Measurements from ENCODE around the gene GTF3C1. TPM values are rescaled to one million over a fixed set of nuclear protein-coding genes. Genes with fewer than 3 reads are reported as not detected.

The GTF3C1 gene
- polyA plus RNA-seq, 1 donor from 2014 or later, result 54.0 TPM

DNA sequence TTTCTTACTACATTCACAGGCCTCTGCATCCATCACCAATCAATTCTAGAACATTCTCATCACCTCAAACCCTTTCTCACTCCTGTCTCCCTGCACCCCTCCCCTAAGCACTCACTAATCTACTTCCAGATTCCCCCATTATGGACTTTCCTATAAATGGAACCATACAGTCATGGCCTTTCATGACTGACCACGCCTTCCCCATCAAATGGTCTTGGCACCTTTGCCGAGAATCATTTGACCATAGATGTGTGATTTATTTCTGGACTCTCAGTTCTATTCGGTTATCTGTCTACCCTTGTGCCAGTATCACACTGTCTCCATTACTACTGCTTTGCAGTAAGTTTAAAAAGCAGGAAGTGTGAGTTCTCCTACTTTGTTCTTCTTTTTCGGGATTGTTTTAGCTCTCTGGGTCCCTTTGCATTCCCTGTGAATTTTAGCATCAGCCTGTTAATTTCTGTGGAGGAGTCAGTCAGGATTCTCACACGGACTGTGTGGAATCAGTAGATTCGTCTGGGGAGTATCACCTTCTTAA, 27.5 kb downstream of the GTF3C1 start:
- Histone ChIP-seq H3K9ac (ENCODE audit: low read length) (no peak overlapping the region), H3K4me2 (ENCODE audit: low read length) (no peak overlapping the region), H3K79me2 (replicated peaks; ENCODE audit: insufficient read depth, low read length) (no peaks in the 10 kb centered on the region), H3K9me2 (ENCODE audit: insufficient read depth, low read length) (no peaks in the 10 kb centered on the region), H3F3A (ENCODE audit: insufficient read depth, low read length, poor library complexity, severe bottlenecking) (no peaks in the 10 kb centered on the region), H2AFZ (ENCODE audit: low read depth, low read length) (no peak overlapping the region), H4K20me1 (ENCODE audit: insufficient read depth) (no peaks in the 10 kb centered on the region), H3K9me3 (ENCODE audit: low read length) (no peaks in the 10 kb centered on the region), H3K4me3 (ENCODE audit: low read length) (no peak overlapping the region), H3K27ac (ENCODE audit: low read length) (no peak overlapping the region), H3K27me3 (ENCODE audit: insufficient read depth, low read depth, low read length) (no peaks in the 10 kb centered on the region), H3K36me3 (ENCODE audit: insufficient read depth, low read length) (no peaks in the 10 kb centered on the region)
- TF ChIP-seq, protein P1, sequence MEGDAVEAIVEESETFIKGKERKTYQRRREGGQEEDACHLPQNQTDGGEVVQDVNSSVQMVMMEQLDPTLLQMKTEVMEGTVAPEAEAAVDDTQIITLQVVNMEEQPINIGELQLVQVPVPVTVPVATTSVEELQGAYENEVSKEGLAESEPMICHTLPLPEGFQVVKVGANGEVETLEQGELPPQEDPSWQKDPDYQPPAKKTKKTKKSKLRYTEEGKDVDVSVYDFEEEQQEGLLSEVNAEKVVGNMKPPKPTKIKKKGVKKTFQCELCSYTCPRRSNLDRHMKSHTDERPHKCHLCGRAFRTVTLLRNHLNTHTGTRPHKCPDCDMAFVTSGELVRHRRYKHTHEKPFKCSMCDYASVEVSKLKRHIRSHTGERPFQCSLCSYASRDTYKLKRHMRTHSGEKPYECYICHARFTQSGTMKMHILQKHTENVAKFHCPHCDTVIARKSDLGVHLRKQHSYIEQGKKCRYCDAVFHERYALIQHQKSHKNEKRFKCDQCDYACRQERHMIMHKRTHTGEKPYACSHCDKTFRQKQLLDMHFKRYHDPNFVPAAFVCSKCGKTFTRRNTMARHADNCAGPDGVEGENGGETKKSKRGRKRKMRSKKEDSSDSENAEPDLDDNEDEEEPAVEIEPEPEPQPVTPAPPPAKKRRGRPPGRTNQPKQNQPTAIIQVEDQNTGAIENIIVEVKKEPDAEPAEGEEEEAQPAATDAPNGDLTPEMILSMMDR (IDR thresholded peaks at IDR 0.05; ENCODE audit: poor library complexity, severe bottlenecking), result no peak
- no peak for TF ChIP-seq TAF1 (IDR thresholded peaks at IDR 0.05; ENCODE audit: low read depth)
- TF ChIP-seq MXI1 (conservative IDR thresholded peaks at IDR 0.05; ENCODE audit: poor library complexity, severe bottlenecking), result no peak

DNA sequence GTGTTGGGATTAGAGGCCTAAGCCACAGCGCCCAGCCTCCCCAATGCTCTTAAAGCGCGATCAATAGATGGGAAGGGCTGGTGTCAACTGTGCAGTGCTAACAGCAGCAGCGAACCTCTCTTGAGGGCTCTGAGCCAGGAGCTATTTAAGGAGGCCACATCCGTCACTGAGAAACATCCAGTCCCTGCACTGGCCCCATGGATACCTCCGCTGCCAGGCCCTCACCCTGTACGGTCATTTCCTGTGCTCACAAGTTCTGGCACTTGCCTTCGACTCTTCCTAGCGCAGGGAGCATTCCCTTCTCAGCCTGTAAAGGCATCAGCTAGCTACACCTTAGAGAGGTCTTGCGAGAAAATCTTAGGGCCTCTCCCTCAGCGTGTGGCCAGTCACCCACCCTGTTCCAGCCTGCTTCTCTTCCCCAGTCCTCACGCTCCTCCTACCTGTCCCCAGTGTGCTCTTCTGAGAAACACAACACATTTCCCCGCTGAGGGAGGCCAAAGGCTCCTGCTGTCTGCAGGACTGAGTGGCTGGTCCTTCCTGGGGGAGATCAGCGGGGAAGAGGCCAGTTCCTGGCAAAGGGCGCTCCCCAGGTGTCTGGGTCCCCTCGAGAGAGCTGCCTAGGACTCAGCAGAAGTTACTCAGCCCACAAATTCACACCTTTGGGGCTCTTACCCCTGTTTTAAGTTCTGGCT, 28.6 kb downstream of the GTF3C1 start:
- H2AFZ ChIP-seq (ENCODE audit: low read depth, low read length), result no peak overlapping the region
- no peak overlapping the region for H3K27ac ChIP-seq (ENCODE audit: low read length)
- no peak overlapping the region for H3K9ac ChIP-seq (ENCODE audit: low read length)
- H3K4me2 ChIP-seq (ENCODE audit: low read length), result no peak overlapping the region
- H3K9me3 ChIP-seq (ENCODE audit: low read length), result no peaks in the 10 kb centered on the region
- no peaks in the 10 kb centered on the region for H3K79me2 ChIP-seq (replicated peaks; ENCODE audit: insufficient read depth, low read length)
- TF ChIP-seq RAD21 (conservative IDR thresholded peaks at IDR 0.05) (no peak), SMC3 (conservative IDR thresholded peaks at IDR 0.05; ENCODE audit: poor library complexity) (no peak), POLR2AphosphoS5 (IDR thresholded peaks at IDR 0.05) (no peak), EP300 (conservative IDR thresholded peaks at IDR 0.05; ENCODE audit: poor library complexity, severe bottlenecking) (no peak), MXI1 (conservative IDR thresholded peaks at IDR 0.05; ENCODE audit: poor library complexity, severe bottlenecking) (no peak), TAF1 (IDR thresholded peaks at IDR 0.05; ENCODE audit: low read depth) (no peak), EZH2 (IDR thresholded peaks at IDR 0.05; ENCODE audit: borderline replicate concordance, insufficient read depth, low read length, poor library complexity, severe bottlenecking) (no peak)
- TF ChIP-seq, protein P1 (IDR thresholded peaks at IDR 0.05; ENCODE audit: poor library complexity, severe bottlenecking), result no peak
- TF ChIP-seq, protein P2, sequence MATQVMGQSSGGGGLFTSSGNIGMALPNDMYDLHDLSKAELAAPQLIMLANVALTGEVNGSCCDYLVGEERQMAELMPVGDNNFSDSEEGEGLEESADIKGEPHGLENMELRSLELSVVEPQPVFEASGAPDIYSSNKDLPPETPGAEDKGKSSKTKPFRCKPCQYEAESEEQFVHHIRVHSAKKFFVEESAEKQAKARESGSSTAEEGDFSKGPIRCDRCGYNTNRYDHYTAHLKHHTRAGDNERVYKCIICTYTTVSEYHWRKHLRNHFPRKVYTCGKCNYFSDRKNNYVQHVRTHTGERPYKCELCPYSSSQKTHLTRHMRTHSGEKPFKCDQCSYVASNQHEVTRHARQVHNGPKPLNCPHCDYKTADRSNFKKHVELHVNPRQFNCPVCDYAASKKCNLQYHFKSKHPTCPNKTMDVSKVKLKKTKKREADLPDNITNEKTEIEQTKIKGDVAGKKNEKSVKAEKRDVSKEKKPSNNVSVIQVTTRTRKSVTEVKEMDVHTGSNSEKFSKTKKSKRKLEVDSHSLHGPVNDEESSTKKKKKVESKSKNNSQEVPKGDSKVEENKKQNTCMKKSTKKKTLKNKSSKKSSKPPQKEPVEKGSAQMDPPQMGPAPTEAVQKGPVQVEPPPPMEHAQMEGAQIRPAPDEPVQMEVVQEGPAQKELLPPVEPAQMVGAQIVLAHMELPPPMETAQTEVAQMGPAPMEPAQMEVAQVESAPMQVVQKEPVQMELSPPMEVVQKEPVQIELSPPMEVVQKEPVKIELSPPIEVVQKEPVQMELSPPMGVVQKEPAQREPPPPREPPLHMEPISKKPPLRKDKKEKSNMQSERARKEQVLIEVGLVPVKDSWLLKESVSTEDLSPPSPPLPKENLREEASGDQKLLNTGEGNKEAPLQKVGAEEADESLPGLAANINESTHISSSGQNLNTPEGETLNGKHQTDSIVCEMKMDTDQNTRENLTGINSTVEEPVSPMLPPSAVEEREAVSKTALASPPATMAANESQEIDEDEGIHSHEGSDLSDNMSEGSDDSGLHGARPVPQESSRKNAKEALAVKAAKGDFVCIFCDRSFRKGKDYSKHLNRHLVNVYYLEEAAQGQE (IDR thresholded peaks at IDR 0.05; ENCODE audit: borderline replicate concordance), result no peak
- no peaks in the 10 kb centered on the region for H3K27me3 ChIP-seq (ENCODE audit: insufficient read depth, low read depth, low read length)
- no peaks in the 10 kb centered on the region for H3K9me2 ChIP-seq (ENCODE audit: insufficient read depth, low read length)
- no peaks in the 10 kb centered on the region for H3F3A ChIP-seq (ENCODE audit: insufficient read depth, low read length, poor library complexity, severe bottlenecking)
- no peaks in the 10 kb centered on the region for H4K20me1 ChIP-seq (ENCODE audit: insufficient read depth)
- no peak overlapping the region for H3K4me3 ChIP-seq (ENCODE audit: low read length)
- H3K36me3 ChIP-seq (ENCODE audit: insufficient read depth, low read length), result no peaks in the 10 kb centered on the region
